Esophagus (tissue), 2 donors: ENCODE data around the gene PTPRT. TPM values are rescaled to one million over a fixed set of nuclear protein-coding genes. Genes with fewer than 3 reads are reported as not detected.

Experiments
- H3K27ac ChIP-seq, 2 donors: one replicate each; pipeline ENCODE4 v1.5.1; 2013; ENCODE audit warnings: low read depth in 2 of 2, mild to moderate bottlenecking in 2 of 2, inconsistent platforms in 1 of 2, low read length in 1 of 2, moderate library complexity in 1 of 2
- H3K27me3 ChIP-seq, 2 donors: one replicate each; pipeline ENCODE4 v1.6.1; 2013; ENCODE audit warnings: low read length in 2 of 2, control low read depth in 1 of 2, mild to moderate bottlenecking in 1 of 2; ENCODE audit not compliant: insufficient read depth in 2 of 2, control insufficient read depth in 1 of 2
- H3K36me3 ChIP-seq, 2 donors: one replicate each; pipeline ENCODE4 v1.6.1; 2013; ENCODE audit warnings: low read length in 1 of 2; ENCODE audit not compliant: control insufficient read depth in 2 of 2, insufficient read depth in 2 of 2
- H3K4me1 ChIP-seq, 2 donors: one replicate each; pipeline ENCODE4 v1.6.1; 2013; ENCODE audit warnings: low read length in 1 of 2; ENCODE audit not compliant: control insufficient read depth in 2 of 2, insufficient read depth in 2 of 2
- H3K4me3 ChIP-seq, 2 donors: one replicate each; pipeline ENCODE4 v1.5.1; 2013; ENCODE audit warnings: low read length in 2 of 2, mild to moderate bottlenecking in 2 of 2, low read depth in 1 of 2, moderate library complexity in 1 of 2
- H3K9me3 ChIP-seq, 2 donors: one replicate each; pipeline ENCODE4 v1.6.1; 2013; ENCODE audit warnings: mild to moderate bottlenecking in 2 of 2, low read depth in 1 of 2, low read length in 1 of 2, moderate library complexity in 1 of 2; ENCODE audit not compliant: control insufficient read depth in 2 of 2, insufficient read depth in 1 of 2
- WGBS, 2 donors: extraction: QIAGEN DNeasy Blood & Tissue Kit; methylation state at CpG; one replicate each; pipeline ENCODE4 v1.1.7; 2013; 5-methylcytosine and 5-hydroxymethylcytosine counted together
- polyA plus RNA-seq, 2 donors: library from polyadenylated mRNA; stranded (reverse); fragments of 200-250 nt; gene quantifications; one replicate each; pipeline ENCODE4 v1.2.3, GENCODE V29; 2013
- donor health status: healthy with polysubstance abuse.
- donor health status: Bipolar disorder and iron deficiency.

PTPRT gene
- polyA plus RNA-seq, 2 donors, result under 0.01 TPM

GRCh38 chr20:42739683-42740082, 450.0 kb downstream of the PTPRT start:
- Histone ChIP-seq H3K27ac (no peak overlapping the region), H3K4me1 (no peaks in the 10 kb centered on the region), H3K36me3 (no peaks in the 10 kb centered on the region), H3K27me3 (no peaks in the 10 kb centered on the region), H3K4me3 (no peak overlapping the region), H3K9me3 (peaks cover 0 to 10% of the 10 kb centered on the region in 2 donors)
- 83 to 88% methylated on average over 3 of the region's 3 CpGs for WGBS, 2 donors

GRCh38 chr20:42735539-42735938, 454.2 kb downstream of the PTPRT start:
- H3K4me1 ChIP-seq, result no peaks in the 10 kb centered on the region
- H3K27ac ChIP-seq, result no peak overlapping the region
- H3K9me3 ChIP-seq, result peaks cover 0 to 2% of the 10 kb centered on the region in 2 donors

GRCh38 chr20:42734660-42735368, 454.9 kb downstream of the PTPRT start:
- Histone ChIP-seq H3K4me1 (no peaks in the 10 kb centered on the region), H3K27ac (no peak overlapping the region)

More at GRCh38 chr20:42735539-42735938, 454.2 kb downstream of the PTPRT start:
- H3K4me3 ChIP-seq, result no peak overlapping the region
- H3K27me3 ChIP-seq, result no peaks in the 10 kb centered on the region
- no peaks in the 10 kb centered on the region for H3K36me3 ChIP-seq
- WGBS, 2 donors, result 76% methylated on average over 7 of the region's 7 CpGs

GRCh38 chr20:42721923-42722322, 467.8 kb downstream of the PTPRT start:
- WGBS, 2 donors, result 35 to 63% methylated on average over 2 of the region's 2 CpGs
- Histone ChIP-seq H3K4me1 (no peaks in the 10 kb centered on the region), H3K36me3 (no peaks in the 10 kb centered on the region)

More at GRCh38 chr20:42734660-42735368, 454.9 kb downstream of the PTPRT start:
- Histone ChIP-seq H3K9me3 (peaks cover 0 to 2% of the 10 kb centered on the region in 2 donors), H3K36me3 (no peaks in the 10 kb centered on the region), H3K4me3 (no peak overlapping the region), H3K27me3 (no peaks in the 10 kb centered on the region)
- 55 to 67% methylated on average over 5 of the region's 5 CpGs for WGBS, 2 donors

GRCh38 chr20:42714298-42715141, 475.2 kb downstream of the PTPRT start:
- H3K36me3 ChIP-seq, result no peaks in the 10 kb centered on the region
- no peaks in the 10 kb centered on the region for H3K27me3 ChIP-seq
- H3K27ac ChIP-seq, result no peak overlapping the region
- H3K4me3 ChIP-seq, result no peak overlapping the region
- WGBS, 2 donors, result 23 to 26% methylated on average over 5 of the region's 5 CpGs
- peaks cover 5 to 9% of the 10 kb centered on the region in 2 donors for H3K9me3 ChIP-seq
- H3K4me1 ChIP-seq, result no peaks in the 10 kb centered on the region

More at GRCh38 chr20:42721923-42722322, 467.8 kb downstream of the PTPRT start:
- Histone ChIP-seq H3K27ac (no peak overlapping the region), H3K9me3 (peaks cover 0 to 4% of the 10 kb centered on the region in 2 donors), H3K27me3 (no peaks in the 10 kb centered on the region), H3K4me3 (no peak overlapping the region)

GRCh38 chr20:42708266-42708665, 481.4 kb downstream of the PTPRT start:
- no peak overlapping the region for H3K27ac ChIP-seq

GRCh38 chr20:42706759-42707158, 482.9 kb downstream of the PTPRT start:
- no peaks in the 10 kb centered on the region for H3K4me1 ChIP-seq
- peaks cover 6 to 7% of the 10 kb centered on the region in 2 donors for H3K9me3 ChIP-seq
- no peak overlapping the region for H3K27ac ChIP-seq
- 38 to 57% methylated on average over 1 of the region's 1 CpG for WGBS, 2 donors
- no peaks in the 10 kb centered on the region for H3K36me3 ChIP-seq
- H3K27me3 ChIP-seq, result no peaks in the 10 kb centered on the region
- H3K4me3 ChIP-seq, result no peak overlapping the region

More at GRCh38 chr20:42708266-42708665, 481.4 kb downstream of the PTPRT start:
- no peak overlapping the region for H3K4me3 ChIP-seq
- H3K4me1 ChIP-seq, result no peaks in the 10 kb centered on the region
- H3K9me3 ChIP-seq, result peaks cover 6 to 7% of the 10 kb centered on the region in 2 donors
- no peaks in the 10 kb centered on the region for H3K36me3 ChIP-seq
- 80 to 83% methylated on average over 3 of the region's 3 CpGs for WGBS, 2 donors
- H3K27me3 ChIP-seq, result no peaks in the 10 kb centered on the region

- Histone ChIP-seq H3K9me3 (peaks cover 5 to 7% of the 10 kb centered on the region in 2 donors), H3K36me3 (no peaks in the 10 kb centered on the region), H3K4me3 (no peak overlapping the region), H3K4me1 (no peaks in the 10 kb centered on the region), H3K27me3 (no peaks in the 10 kb centered on the region), H3K27ac (no peak overlapping the region)
Observed at GRCh38 chr20:42705550-42705949, 484.2 kb downstream of the PTPRT start.

GRCh38 chr20:42703744-42704143, 486.0 kb downstream of the PTPRT start:
- Histone ChIP-seq H3K27me3 (no peaks in the 10 kb centered on the region), H3K27ac (no peak overlapping the region), H3K9me3 (peaks cover 0 to 1% of the 10 kb centered on the region in 2 donors), H3K36me3 (no peaks in the 10 kb centered on the region), H3K4me3 (no peak overlapping the region), H3K4me1 (no peaks in the 10 kb centered on the region)
- 84 to 86% methylated on average over 6 of the region's 6 CpGs for WGBS, 2 donors
